ENCODE measurements around the gene ORC4.
"Not testable (repeated sequence)": the region's sequence is repeated elsewhere in the genome, so short reads cannot be mapped to it uniquely, and the experiment has no call there.

Gene ORC4

GRCh38 chr2:148014616-148015015, 5.9 kb downstream of the ORC4 start:
- no peak for DNase-seq (ENCODE audit: low spot score)

GRCh38 chr2:148013876-148014275, 6.7 kb downstream of the ORC4 start:
- DNase-seq (ENCODE audit: low spot score) = no peak

- not testable (repeated sequence) for DNase-seq (ENCODE audit: low spot score)
Measured at GRCh38 chr2:148008411-148008810, 12.1 kb downstream of the ORC4 start.

- no peak for DNase-seq (ENCODE audit: low spot score)
Measured at GRCh38 chr2:148007219-148007900, 13.2 kb downstream of the ORC4 start.

- no peak for DNase-seq (ENCODE audit: low spot score)
Measured at GRCh38 chr2:148006249-148007007, 14.1 kb downstream of the ORC4 start.

- DNase-seq (ENCODE audit: low spot score) = not testable (repeated sequence)
Measured at GRCh38 chr2:148002420-148002819, 18.1 kb downstream of the ORC4 start.

GRCh38 chr2:148000095-148000494, 20.4 kb downstream of the ORC4 start:
- no peak for DNase-seq (ENCODE audit: low spot score)

GRCh38 chr2:147999126-147999525, 21.4 kb downstream of the ORC4 start:
- DNase-seq (ENCODE audit: low spot score) = no peak

GRCh38 chr2:147998203-147998602, 22.3 kb downstream of the ORC4 start:
- no peak for DNase-seq (ENCODE audit: low spot score)

GRCh38 chr2:147996828-147997227, 23.7 kb downstream of the ORC4 start:
- DNase-seq (ENCODE audit: low spot score) = no peak

- DNase-seq (ENCODE audit: low spot score) = not testable (repeated sequence)
Measured at GRCh38 chr2:147994965-147995364, 25.6 kb downstream of the ORC4 start.

GRCh38 chr2:147989809-147990403, 30.6 kb downstream of the ORC4 start:
- DNase-seq (ENCODE audit: low spot score) = peak; percentile 76

- DNase-seq (ENCODE audit: low spot score) = no peak
Measured at GRCh38 chr2:147989102-147989501, 31.4 kb downstream of the ORC4 start.

GRCh38 chr2:147980940-147981528, 39.5 kb downstream of the ORC4 start:
- no peak for DNase-seq (ENCODE audit: low spot score)

GRCh38 chr2:147977679-147978078, 42.9 kb downstream of the ORC4 start:
- DNase-seq (ENCODE audit: low spot score) = no peak

- DNase-seq (ENCODE audit: low spot score) = no peak
Measured at GRCh38 chr2:147976102-147976501, 44.4 kb downstream of the ORC4 start.

- DNase-seq (ENCODE audit: low spot score) = no peak
Measured at GRCh38 chr2:147968571-147968970, 52.0 kb downstream of the ORC4 start.

- no peak for DNase-seq (ENCODE audit: low spot score)
Measured at GRCh38 chr2:147952118-147952517, 68.4 kb downstream of the ORC4 start.

- no peak for DNase-seq (ENCODE audit: low spot score)
Measured at GRCh38 chr2:147945660-147946059, 74.9 kb downstream of the ORC4 start.

GRCh38 chr2:147939313-147939712, 81.2 kb downstream of the ORC4 start:
- no peak for DNase-seq (ENCODE audit: low spot score)

GRCh38 chr2:147937744-147938349, 82.7 kb downstream of the ORC4 start:
- DNase-seq (ENCODE audit: low spot score) = peak; percentile 28

- no peak for DNase-seq (ENCODE audit: low spot score)
Measured at GRCh38 chr2:147934881-147935620, 85.5 kb downstream of the ORC4 start.

Data from COLO829 (cell line).